ENCODE measurements around the gene DCLK1. TPM values are rescaled to one million over a fixed set of nuclear protein-coding genes. Genes with fewer than 3 reads are reported as not detected.

The DCLK1 gene
- total and polyA plus RNA-seq, 2 donors (not counting 1 experiment from before 2014, with no cell fraction given), result 0.56 to 6.3 TPM

GRCh38 chr13:36026531-36026930 lies 104.7 kb downstream of the DCLK1 start:
- H2AFZ ChIP-seq (ENCODE audit: low read length), result no peak overlapping the region
- H3K4me2 ChIP-seq (ENCODE audit: extremely low read depth, insufficient read depth, low read length), result no peak overlapping the region
- no peak for DNase-seq (ENCODE audit: low read depth in 2 of 2)
- H3K27me3 ChIP-seq (ENCODE audit: control insufficient read depth, insufficient read depth, low read length), result no peaks in the 10 kb centered on the region
- no peaks in the 10 kb centered on the region for H3K9me3 ChIP-seq (ENCODE audit: control insufficient read depth, insufficient read depth, low read depth, low read length)
- H3K9ac ChIP-seq (ENCODE audit: insufficient read depth, low read length), result no peak overlapping the region
- H3K4me1 ChIP-seq (ENCODE audit: control insufficient read depth, extremely low read depth, insufficient read depth, low read length), result peaks cover 2% of the 10 kb centered on the region
- H3K4me3 ChIP-seq (replicated peaks in 1 of 4; ENCODE audit: control extremely low read depth in 1 of 4, insufficient read depth in 1 of 4, low read depth in 3 of 4, low read length in 4 of 4), result no peak overlapping the region
- H3K79me2 ChIP-seq (ENCODE audit: control insufficient read depth, insufficient read depth, low read length), result no peaks in the 10 kb centered on the region
- no peaks in the 10 kb centered on the region for H4K20me1 ChIP-seq (ENCODE audit: control insufficient read depth, extremely low read depth, insufficient read depth, low read length)
- no peaks in the 10 kb centered on the region for H3K36me3 ChIP-seq (ENCODE audit: control insufficient read depth, insufficient read depth, low read length)
- H3K27ac ChIP-seq (ENCODE audit: insufficient read depth, low read length), result no peak overlapping the region
- no peak for TF ChIP-seq EZH2 (IDR thresholded peaks at IDR 0.05; ENCODE audit: low read length, missing control alignments)
- no peak for TF ChIP-seq CTCF (conservative IDR thresholded peaks at IDR 0.05 in 1 of 2, IDR thresholded peaks at IDR 0.05 in 1 of 2; ENCODE audit: low read depth in 1 of 2, low read length in 2 of 2)

- no peak overlapping the region for H3K4me2 ChIP-seq (ENCODE audit: extremely low read depth, insufficient read depth, low read length)
- no peaks in the 10 kb centered on the region for H3K27me3 ChIP-seq (ENCODE audit: control insufficient read depth, insufficient read depth, low read length)
- H3K4me1 ChIP-seq (ENCODE audit: control insufficient read depth, extremely low read depth, insufficient read depth, low read length), result no peaks in the 10 kb centered on the region
- no peak overlapping the region for H3K9ac ChIP-seq (ENCODE audit: insufficient read depth, low read length)
- no peak overlapping the region for H3K4me3 ChIP-seq (replicated peaks in 1 of 4; ENCODE audit: control extremely low read depth in 1 of 4, insufficient read depth in 1 of 4, low read depth in 3 of 4, low read length in 4 of 4)
- no peak overlapping the region for H2AFZ ChIP-seq (ENCODE audit: low read length)
- TF ChIP-seq EZH2 (IDR thresholded peaks at IDR 0.05; ENCODE audit: low read length, missing control alignments), result no peak
- no peak for TF ChIP-seq CTCF (conservative IDR thresholded peaks at IDR 0.05 in 1 of 2, IDR thresholded peaks at IDR 0.05 in 1 of 2; ENCODE audit: low read depth in 1 of 2, low read length in 2 of 2)
- H4K20me1 ChIP-seq (ENCODE audit: control insufficient read depth, extremely low read depth, insufficient read depth, low read length), result no peaks in the 10 kb centered on the region
- H3K9me3 ChIP-seq (ENCODE audit: control insufficient read depth, insufficient read depth, low read depth, low read length), result no peaks in the 10 kb centered on the region
- no peak overlapping the region for H3K27ac ChIP-seq (ENCODE audit: insufficient read depth, low read length)
- H3K36me3 ChIP-seq (ENCODE audit: control insufficient read depth, insufficient read depth, low read length), result no peaks in the 10 kb centered on the region
- no peaks in the 10 kb centered on the region for H3K79me2 ChIP-seq (ENCODE audit: control insufficient read depth, insufficient read depth, low read length)
- no peak for DNase-seq (ENCODE audit: low read depth in 2 of 2)
Measured at GRCh38 chr13:36014763-36015162, 116.4 kb downstream of the DCLK1 start.

- Histone ChIP-seq H3K27me3 (ENCODE audit: control insufficient read depth, insufficient read depth, low read length) (no peaks in the 10 kb centered on the region), H2AFZ (ENCODE audit: low read length) (no peak overlapping the region), H3K9me3 (ENCODE audit: control insufficient read depth, insufficient read depth, low read depth, low read length) (no peaks in the 10 kb centered on the region), H3K36me3 (ENCODE audit: control insufficient read depth, insufficient read depth, low read length) (no peaks in the 10 kb centered on the region), H3K4me2 (ENCODE audit: extremely low read depth, insufficient read depth, low read length) (no peak overlapping the region), H3K4me1 (ENCODE audit: control insufficient read depth, extremely low read depth, insufficient read depth, low read length) (no peaks in the 10 kb centered on the region), H3K27ac (ENCODE audit: insufficient read depth, low read length) (no peak overlapping the region), H3K4me3 (replicated peaks in 1 of 4; ENCODE audit: control extremely low read depth in 1 of 4, insufficient read depth in 1 of 4, low read depth in 3 of 4, low read length in 4 of 4) (no peak overlapping the region), H3K79me2 (ENCODE audit: control insufficient read depth, insufficient read depth, low read length) (no peaks in the 10 kb centered on the region), H4K20me1 (ENCODE audit: control insufficient read depth, extremely low read depth, insufficient read depth, low read length) (no peaks in the 10 kb centered on the region), H3K9ac (ENCODE audit: insufficient read depth, low read length) (no peak overlapping the region)
- no peak for DNase-seq (ENCODE audit: low read depth in 2 of 2)
- TF ChIP-seq CTCF (conservative IDR thresholded peaks at IDR 0.05 in 1 of 2, IDR thresholded peaks at IDR 0.05 in 1 of 2; ENCODE audit: low read depth in 1 of 2, low read length in 2 of 2), result no peak
- no peak for TF ChIP-seq EZH2 (IDR thresholded peaks at IDR 0.05; ENCODE audit: low read length, missing control alignments)
Measured at GRCh38 chr13:36006894-36007675, 124.1 kb downstream of the DCLK1 start.
